Hair follicular keratinocyte (primary cell): ENCODE results near the gene CNOT2. TPM values are rescaled to one million over a fixed set of nuclear protein-coding genes. Genes with fewer than 3 reads are reported as not detected.

ENCODE experiments used
- total RNA-seq: library from RNA; depleted of rRNA; stranded (reverse); fragments of >200 nt; gene quantifications from 2 replicates; pipeline ENCODE4 v1.2.3, GENCODE V29; 2015

Gene CNOT2
- 47.7 and 71.9 TPM in 2 replicates for total RNA-seq

GRCh38 chr12:70242695-70243509 is at the start of gene CNOT2:
CNOT2 (plus strand) TSS chr12:70243433; CDS start chr12:70278227, 34,794 bp downstream.

DNA sequence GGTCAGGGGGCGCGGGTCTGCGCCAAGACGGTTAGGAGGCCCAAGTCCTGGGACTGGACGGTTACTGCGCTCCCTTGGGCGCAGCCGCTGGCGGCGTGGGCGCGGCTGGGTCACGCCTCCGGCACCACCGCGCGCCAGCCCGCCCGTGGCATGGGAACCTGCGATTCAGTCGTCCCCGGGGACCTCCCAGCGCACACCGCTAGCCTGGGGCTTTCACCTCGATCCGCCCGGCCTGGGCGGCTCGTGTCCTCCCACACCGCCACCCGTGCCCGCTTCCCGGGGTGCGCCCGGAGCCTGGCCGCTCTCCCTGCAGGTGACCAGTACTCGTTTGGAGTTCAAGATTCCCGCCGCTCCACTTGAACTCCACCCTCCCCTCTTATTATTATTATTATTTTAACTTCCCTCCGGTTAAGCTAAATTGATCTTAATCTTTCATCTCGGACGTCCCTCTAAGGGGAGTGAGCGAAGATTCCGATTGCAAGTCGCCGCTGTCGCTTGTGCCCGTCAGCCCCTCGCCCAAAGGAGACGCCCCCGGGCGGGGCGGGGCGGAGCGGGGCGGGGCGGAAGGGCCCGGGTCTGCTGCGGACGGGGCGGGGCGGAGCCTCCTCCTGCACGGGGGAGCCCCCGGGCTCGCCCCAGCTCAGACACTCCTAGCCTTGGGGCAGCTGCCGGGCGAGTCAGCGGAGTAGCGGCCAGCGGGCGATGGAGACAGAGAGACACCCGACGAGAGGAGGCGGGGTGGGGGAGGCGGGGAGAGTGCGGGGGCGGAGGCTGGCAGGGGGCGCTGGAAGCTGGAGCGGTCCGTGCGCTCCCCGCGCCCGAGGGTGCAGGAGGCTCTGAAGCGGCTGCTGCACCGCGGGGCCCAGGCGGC is 122.7 kb downstream of the CNOT2 start, which contains the start of gene KCNMB4:
TSS of gene KCNMB4 (plus strand) at position 643 of the 871 bp plus-strand sequence. CDS start 445 bp downstream, outside the sequence.

Other genes with a start within 250 kb of the CNOT2 start
- 0.19 and 0.31 TPM in 2 replicates for gene KCNMB4, start 122.9 kb downstream of the CNOT2 start, total RNA-seq